ENCODE data around the gene CHRNA1. TPM values are rescaled to one million over a fixed set of nuclear protein-coding genes. Genes with fewer than 3 reads are reported as not detected.

The CHRNA1 gene
- total RNA-seq, 2 donors from 2014 or later, result 1.1 to 2.7 TPM

DNA sequence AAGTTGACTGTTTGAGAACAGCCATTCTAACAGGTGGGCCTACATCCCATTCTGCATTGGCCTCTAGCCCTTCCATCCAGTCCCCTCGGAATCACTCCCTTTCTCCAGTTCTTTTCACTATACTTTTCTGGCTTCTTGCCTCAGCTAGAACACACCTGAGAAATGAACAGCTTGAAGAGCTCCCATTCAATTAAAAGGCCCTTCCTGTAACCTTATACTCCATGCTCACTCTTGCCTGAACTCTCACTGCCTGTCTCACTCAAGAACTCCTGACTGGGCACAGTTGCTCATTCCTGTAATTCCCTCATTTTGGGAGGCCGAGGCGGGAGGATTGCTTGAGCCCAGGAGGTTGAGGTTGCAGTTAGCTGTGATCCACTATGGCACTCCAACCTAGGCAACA is 23.6 kb downstream of the CHRNA1 start:
- TF ChIP-seq, protein P1, sequence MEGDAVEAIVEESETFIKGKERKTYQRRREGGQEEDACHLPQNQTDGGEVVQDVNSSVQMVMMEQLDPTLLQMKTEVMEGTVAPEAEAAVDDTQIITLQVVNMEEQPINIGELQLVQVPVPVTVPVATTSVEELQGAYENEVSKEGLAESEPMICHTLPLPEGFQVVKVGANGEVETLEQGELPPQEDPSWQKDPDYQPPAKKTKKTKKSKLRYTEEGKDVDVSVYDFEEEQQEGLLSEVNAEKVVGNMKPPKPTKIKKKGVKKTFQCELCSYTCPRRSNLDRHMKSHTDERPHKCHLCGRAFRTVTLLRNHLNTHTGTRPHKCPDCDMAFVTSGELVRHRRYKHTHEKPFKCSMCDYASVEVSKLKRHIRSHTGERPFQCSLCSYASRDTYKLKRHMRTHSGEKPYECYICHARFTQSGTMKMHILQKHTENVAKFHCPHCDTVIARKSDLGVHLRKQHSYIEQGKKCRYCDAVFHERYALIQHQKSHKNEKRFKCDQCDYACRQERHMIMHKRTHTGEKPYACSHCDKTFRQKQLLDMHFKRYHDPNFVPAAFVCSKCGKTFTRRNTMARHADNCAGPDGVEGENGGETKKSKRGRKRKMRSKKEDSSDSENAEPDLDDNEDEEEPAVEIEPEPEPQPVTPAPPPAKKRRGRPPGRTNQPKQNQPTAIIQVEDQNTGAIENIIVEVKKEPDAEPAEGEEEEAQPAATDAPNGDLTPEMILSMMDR (IDR thresholded peaks at IDR 0.05), result no peak
- H3K4me3 ChIP-seq, result no peak overlapping the region
- H3K27me3 ChIP-seq, result no peaks in the 10 kb centered on the region
- H3K4me1 ChIP-seq, result no peaks in the 10 kb centered on the region
- no peak overlapping the region for H3K9ac ChIP-seq (ENCODE audit: low read depth in 2 of 2, low read length in 2 of 2)
- no peaks in the 10 kb centered on the region for H3K36me3 ChIP-seq
- no peak overlapping the region for H3K27ac ChIP-seq
- intact Hi-C loops (cut with DNase I), result no loop called here
- DNase-seq, result no peak
- no peaks in the 10 kb centered on the region for H3K9me3 ChIP-seq

- intact Hi-C loops (cut with DNase I), result no loop called here
Observed at GRCh38 chr2:174738841-174739240, 25.4 kb downstream of the CHRNA1 start.

DNA sequence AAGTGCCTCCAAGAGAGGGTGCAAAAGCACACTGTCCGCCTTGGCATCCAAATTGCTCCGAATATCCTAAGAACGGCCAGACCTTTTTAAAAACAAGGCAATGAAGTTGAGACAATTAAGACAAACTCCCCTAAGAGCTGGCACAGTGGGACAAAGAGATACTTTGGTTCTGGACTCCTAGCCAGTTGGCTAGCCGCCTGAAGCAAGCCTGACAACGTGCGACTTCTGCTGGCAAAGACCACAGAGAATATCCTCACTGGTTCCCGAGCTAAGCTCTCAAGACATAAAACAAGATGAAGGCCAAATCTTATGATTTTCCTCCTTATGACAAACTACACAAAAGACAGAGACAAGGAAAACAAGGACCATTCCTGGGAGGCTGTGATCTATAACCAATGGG is 32.7 kb downstream of the CHRNA1 start:
- Histone ChIP-seq H3K4me3 (no peak overlapping the region), H3K27ac (no peak overlapping the region)

More at GRCh38 chr2:174738841-174739240, 25.4 kb downstream of the CHRNA1 start:
- TF ChIP-seq, protein P1 (IDR thresholded peaks at IDR 0.05), result no peak
- no peak overlapping the region for H3K4me3 ChIP-seq
- no peaks in the 10 kb centered on the region for H3K36me3 ChIP-seq
- no peaks in the 10 kb centered on the region for H3K9me3 ChIP-seq
- H3K4me1 ChIP-seq, result no peaks in the 10 kb centered on the region
- no peak overlapping the region for H3K9ac ChIP-seq (ENCODE audit: low read depth in 2 of 2, low read length in 2 of 2)
- DNase-seq, result no peak
- H3K27me3 ChIP-seq, result no peaks in the 10 kb centered on the region
- no peak overlapping the region for H3K27ac ChIP-seq

GRCh38 chr2:174730698-174731018 is 33.6 kb downstream of the CHRNA1 start:
- H3K9ac ChIP-seq (ENCODE audit: low read depth in 2 of 2, low read length in 2 of 2), result no peak overlapping the region
- no peaks in the 10 kb centered on the region for H3K4me1 ChIP-seq
- intact Hi-C loops (cut with DNase I), result no loop called here
- H3K27me3 ChIP-seq, result peaks cover 15% of the 10 kb centered on the region
- peak overlapping the region; percentile 28 for H3K4me3 ChIP-seq
- no peak overlapping the region for H3K27ac ChIP-seq
- DNase-seq, result no peak
- H3K36me3 ChIP-seq, result no peaks in the 10 kb centered on the region
- no peaks in the 10 kb centered on the region for H3K9me3 ChIP-seq
- TF ChIP-seq, protein P1 (IDR thresholded peaks at IDR 0.05), result no peak

More for the DNA sequence above, 32.7 kb downstream of the CHRNA1 start:
- TF ChIP-seq, protein P1 (IDR thresholded peaks at IDR 0.05), result no peak
- Histone ChIP-seq H3K36me3 (no peaks in the 10 kb centered on the region), H3K9ac (ENCODE audit: low read depth in 2 of 2, low read length in 2 of 2) (no peak overlapping the region), H3K27me3 (peaks cover 15% of the 10 kb centered on the region), H3K9me3 (no peaks in the 10 kb centered on the region), H3K4me1 (no peaks in the 10 kb centered on the region)
- intact Hi-C loops (cut with DNase I), result no loop called here
- no peak for DNase-seq

- no peak overlapping the region for H3K9ac ChIP-seq (ENCODE audit: low read depth in 2 of 2, low read length in 2 of 2)
- H3K4me1 ChIP-seq, result no peaks in the 10 kb centered on the region
- TF ChIP-seq, protein P1 (IDR thresholded peaks at IDR 0.05), result no peak
- no peak overlapping the region for H3K27ac ChIP-seq
- H3K4me3 ChIP-seq, result peak overlapping the region; percentile 28
- H3K27me3 ChIP-seq, result peaks cover 15% of the 10 kb centered on the region
- H3K9me3 ChIP-seq, result no peaks in the 10 kb centered on the region
- H3K36me3 ChIP-seq, result no peaks in the 10 kb centered on the region
- no peak for DNase-seq
- intact Hi-C loops (cut with DNase I), result no loop called here
Observed at GRCh38 chr2:174729797-174730697, 34.2 kb downstream of the CHRNA1 start.
